Peyer's patch (tissue), 4 donors: ENCODE measurements around the gene TRAPPC12.

Source experiments
- CTCF ChIP-seq, 6 experiments: fragments of 450-650 bp in 4 of 6; fragments of 200-600 bp in 2 of 6; sonication (generic) in 1 of 6; IDR thresholded peaks; one replicate each; pipeline ENCODE4 v1.5.1; 2017 to 2019; ENCODE audit warnings: antibody characterized with exemption in 6 of 6, mild to moderate bottlenecking in 3 of 6, moderate library complexity in 1 of 6
- POLR2A ChIP-seq, 2 donors: fragments of 450-650 bp; IDR thresholded peaks; one replicate each; pipeline ENCODE4 v1.5.1; 2017; ENCODE audit warnings: antibody characterized with exemption in 2 of 2, mild to moderate bottlenecking in 2 of 2, moderate library complexity in 2 of 2

- no peak for TF ChIP-seq POLR2A (IDR thresholded peaks at IDR 0.05)
- no peak for TF ChIP-seq CTCF (IDR thresholded peaks at IDR 0.05)
These were observed 42.8 kb downstream of the TRAPPC12 start for GRCh38 chr2:3422161-3422779.
